Loucy (cell line): ENCODE data around the gene GPR139.

Experiments used
- H2AFZ ChIP-seq: fragments of 200-600 bp; sonication (generic); 2 replicates; pipeline ENCODE4 v1.6.0; 2016; ENCODE audit warnings: antibody characterized with exemption, mild to moderate bottlenecking, low read length, moderate library complexity
- H3F3A ChIP-seq: fragments of 200-600 bp; 2 replicates; pipeline ENCODE4 v1.6.0; 2016; ENCODE audit warnings: antibody characterized with exemption, low read depth, mild to moderate bottlenecking
- H3K27me3 ChIP-seq: fragments of 200-600 bp; sonication (generic); 2 replicates; pipeline ENCODE4 v1.6.1; 2014; ENCODE audit warnings: low read length, mild to moderate bottlenecking; ENCODE audit not compliant: insufficient read depth, poor library complexity, severe bottlenecking
- H3K36me3 ChIP-seq: fragments of 200-600 bp; sonication (generic); 2 replicates; pipeline ENCODE4 v1.6.1; 2016; ENCODE audit warnings: low read length; ENCODE audit not compliant: insufficient read depth
- H3K4me1 ChIP-seq: fragments of 200-600 bp; sonication (generic); 2 replicates; pipeline ENCODE4 v1.5.1; 2014; ENCODE audit warnings: low read length, mild to moderate bottlenecking; ENCODE audit not compliant: insufficient read depth, poor library complexity, severe bottlenecking
- H3K4me2 ChIP-seq: fragments of 200-600 bp; sonication (generic); 2 replicates; pipeline ENCODE4 v1.6.0; 2014; ENCODE audit warnings: antibody characterized with exemption, low read length, low read depth, mild to moderate bottlenecking; ENCODE audit not compliant: poor library complexity, severe bottlenecking
- H3K4me3 ChIP-seq: fragments of 200-600 bp; sonication (generic); 2 replicates; pipeline ENCODE4 v1.5.1; 2014; ENCODE audit warnings: low read length, mild to moderate bottlenecking, mixed read lengths; ENCODE audit not compliant: poor library complexity, severe bottlenecking
- H3K79me2 ChIP-seq: fragments of 200-600 bp; sonication (generic); 2 replicates; pipeline ENCODE4 v1.6.1; 2014; ENCODE audit warnings: low read length; ENCODE audit not compliant: insufficient read depth
- H3K9ac ChIP-seq: fragments of 200-600 bp; sonication (generic); 2 replicates; pipeline ENCODE4 v1.6.0; 2014; ENCODE audit warnings: mild to moderate bottlenecking, low read depth, low read length, moderate library complexity; ENCODE audit not compliant: poor library complexity, severe bottlenecking
- H3K9me2 ChIP-seq: fragments of 200-600 bp; sonication (generic); replicated peaks from 2 replicates; pipeline ENCODE4 v1.6.1; 2016; ENCODE audit warnings: low read depth, low read length, mixed read lengths
- H3K9me3 ChIP-seq: fragments of 200-600 bp; sonication (generic); 2 replicates; pipeline ENCODE4 v1.6.1; 2014; ENCODE audit warnings: mild to moderate bottlenecking, antibody characterized with exemption, low read length, low read depth; ENCODE audit not compliant: insufficient read depth
- H4K20me1 ChIP-seq: fragments of 200-600 bp; sonication (generic); 2 replicates; pipeline ENCODE4 v1.6.0; 2014; ENCODE audit warnings: antibody characterized with exemption, low read length, mild to moderate bottlenecking; ENCODE audit not compliant: insufficient read depth, poor library complexity, severe bottlenecking
- CTCF ChIP-seq: fragments of 200-600 bp; sonication (generic); conservative IDR thresholded peaks from 2 replicates; pipeline ENCODE4 v1.5.1; 2014; ENCODE audit warnings: mild to moderate bottlenecking, antibody characterized with exemption, low read length
- EZH2phosphoT487 ChIP-seq: fragments of 200-600 bp; IDR thresholded peaks from 2 replicates; pipeline ENCODE4 v1.6.1; 2018; ENCODE audit warnings: antibody characterized with exemption, mild to moderate bottlenecking, moderate library complexity, borderline replicate concordance

GPR139 gene

DNA sequence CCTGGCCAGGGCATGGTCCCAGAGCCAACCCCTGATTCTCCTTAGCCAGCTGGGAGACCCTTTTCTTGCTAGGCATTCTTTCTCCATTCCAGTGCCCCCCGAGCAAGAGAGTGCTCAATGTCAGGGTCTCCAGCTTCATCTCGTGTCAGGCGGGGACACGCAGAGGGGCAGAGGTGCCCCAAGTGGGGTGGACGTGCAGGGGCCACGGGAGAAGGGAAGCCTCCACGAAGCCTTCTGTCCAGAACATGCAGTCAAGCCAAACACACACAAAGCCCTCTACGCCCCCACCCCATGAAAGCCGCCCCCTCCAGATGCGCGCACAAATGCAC, 852 bp downstream of the GPR139 start:
- Histone ChIP-seq H3F3A (no peaks in the 10 kb centered on the region), H3K4me2 (no peak overlapping the region), H3K79me2 (no peaks in the 10 kb centered on the region), H3K4me1 (no peaks in the 10 kb centered on the region), H3K36me3 (no peaks in the 10 kb centered on the region), H3K9me3 (peaks cover 3% of the 10 kb centered on the region; the same call in 1 of the 2 replicates), H4K20me1 (no peaks in the 10 kb centered on the region), H3K4me3 (no peak overlapping the region), H3K27me3 (no peaks in the 10 kb centered on the region), H3K9ac (no peak overlapping the region), H2AFZ (no peak overlapping the region), H3K9me2 (no peaks in the 10 kb centered on the region)
- TF ChIP-seq CTCF (no peak), EZH2phosphoT487 (no peak)

DNA sequence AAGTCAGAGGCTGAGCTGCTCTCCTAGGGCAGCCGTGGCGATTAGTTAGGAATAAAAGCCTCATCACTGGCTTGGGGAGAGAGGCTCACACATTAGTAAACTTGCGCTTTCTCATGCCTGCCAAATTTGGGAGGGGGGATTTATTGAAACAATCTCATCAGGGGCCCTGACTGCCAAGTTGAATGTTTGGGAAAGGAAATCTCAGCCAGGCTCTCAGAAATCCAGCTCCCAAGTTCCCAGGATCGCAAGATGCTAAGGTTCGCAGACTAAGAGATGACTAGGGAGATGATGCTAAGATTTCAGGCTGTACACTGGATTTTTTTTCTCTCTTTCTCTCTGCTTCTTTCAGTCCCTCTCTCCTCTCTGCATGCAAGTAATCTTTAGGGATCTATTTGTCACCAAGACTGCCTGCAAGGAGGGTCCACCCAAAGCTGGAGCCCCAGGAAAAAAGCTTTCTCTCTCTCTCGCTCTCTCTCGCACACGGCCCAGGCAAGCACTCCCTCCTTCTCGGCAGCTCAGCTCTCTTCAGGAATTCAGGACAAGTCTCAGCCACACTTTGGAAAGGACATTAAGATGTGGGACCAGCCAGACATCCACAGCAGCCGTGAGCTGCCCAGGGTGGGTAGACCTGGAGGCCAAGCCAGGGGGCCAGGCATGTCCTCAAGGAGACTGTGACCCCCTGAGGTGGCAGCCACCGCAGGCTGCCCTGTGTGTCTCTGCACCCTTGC, 1.4 kb downstream of the GPR139 start:
- Histone ChIP-seq H3K4me2 (no peak overlapping the region), H3K27me3 (no peaks in the 10 kb centered on the region), H3K4me1 (no peaks in the 10 kb centered on the region), H4K20me1 (no peaks in the 10 kb centered on the region), H3K36me3 (no peaks in the 10 kb centered on the region), H3K4me3 (no peak overlapping the region), H2AFZ (no peak overlapping the region), H3F3A (no peaks in the 10 kb centered on the region), H3K9ac (no peak overlapping the region), H3K9me3 (peaks cover 3% of the 10 kb centered on the region; the same call in 1 of the 2 replicates), H3K9me2 (no peaks in the 10 kb centered on the region), H3K79me2 (no peaks in the 10 kb centered on the region)
- TF ChIP-seq CTCF (no peak), EZH2phosphoT487 (no peak)

GRCh38 chr16:20064931-20065330, 8.8 kb downstream of the GPR139 start:
- no peak for TF ChIP-seq CTCF
- TF ChIP-seq EZH2phosphoT487: no peak
- H3K4me3 ChIP-seq: no peak overlapping the region

More at GRCh38 chr16:20064931-20065330, 8.8 kb downstream of the GPR139 start:
- peaks cover 3% of the 10 kb centered on the region; the same call in 1 of the 2 replicates for H3K9me3 ChIP-seq
- no peak overlapping the region for H3K4me2 ChIP-seq
- no peaks in the 10 kb centered on the region for H4K20me1 ChIP-seq
- no peak overlapping the region for H2AFZ ChIP-seq
- no peaks in the 10 kb centered on the region for H3K4me1 ChIP-seq
- no peaks in the 10 kb centered on the region for H3K27me3 ChIP-seq
- no peaks in the 10 kb centered on the region for H3F3A ChIP-seq
- H3K79me2 ChIP-seq: no peaks in the 10 kb centered on the region
- H3K36me3 ChIP-seq: no peaks in the 10 kb centered on the region
- no peaks in the 10 kb centered on the region for H3K9me2 ChIP-seq
- H3K9ac ChIP-seq: no peak overlapping the region
